Measurements from ENCODE around the gene DIS3L2.

DNA sequence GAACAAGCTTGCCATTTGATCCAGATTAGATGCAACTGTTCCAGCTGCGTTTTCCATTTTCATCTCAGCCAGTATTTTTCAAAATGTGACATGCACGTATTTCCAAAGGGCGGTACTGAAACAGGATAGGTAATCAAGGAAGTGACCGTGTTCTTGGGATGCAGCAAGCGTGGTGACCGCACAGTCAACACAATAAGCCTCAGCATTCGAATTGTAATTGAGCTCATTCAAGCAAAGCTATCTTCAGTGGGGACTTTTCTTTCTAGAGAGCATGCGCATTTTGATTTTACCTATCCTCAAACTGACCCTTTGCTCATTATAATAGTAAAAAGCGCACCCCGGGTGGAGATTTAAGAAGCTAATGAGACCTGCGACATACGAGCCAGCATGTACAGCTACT, 413.7 kb downstream of the DIS3L2 start:
- TF ChIP-seq, protein P1, sequence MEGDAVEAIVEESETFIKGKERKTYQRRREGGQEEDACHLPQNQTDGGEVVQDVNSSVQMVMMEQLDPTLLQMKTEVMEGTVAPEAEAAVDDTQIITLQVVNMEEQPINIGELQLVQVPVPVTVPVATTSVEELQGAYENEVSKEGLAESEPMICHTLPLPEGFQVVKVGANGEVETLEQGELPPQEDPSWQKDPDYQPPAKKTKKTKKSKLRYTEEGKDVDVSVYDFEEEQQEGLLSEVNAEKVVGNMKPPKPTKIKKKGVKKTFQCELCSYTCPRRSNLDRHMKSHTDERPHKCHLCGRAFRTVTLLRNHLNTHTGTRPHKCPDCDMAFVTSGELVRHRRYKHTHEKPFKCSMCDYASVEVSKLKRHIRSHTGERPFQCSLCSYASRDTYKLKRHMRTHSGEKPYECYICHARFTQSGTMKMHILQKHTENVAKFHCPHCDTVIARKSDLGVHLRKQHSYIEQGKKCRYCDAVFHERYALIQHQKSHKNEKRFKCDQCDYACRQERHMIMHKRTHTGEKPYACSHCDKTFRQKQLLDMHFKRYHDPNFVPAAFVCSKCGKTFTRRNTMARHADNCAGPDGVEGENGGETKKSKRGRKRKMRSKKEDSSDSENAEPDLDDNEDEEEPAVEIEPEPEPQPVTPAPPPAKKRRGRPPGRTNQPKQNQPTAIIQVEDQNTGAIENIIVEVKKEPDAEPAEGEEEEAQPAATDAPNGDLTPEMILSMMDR (IDR thresholded peaks at IDR 0.05; ENCODE audit: insufficient read depth, low read depth, low read length) = no peak
- TF ChIP-seq EZH2 (IDR thresholded peaks at IDR 0.05; ENCODE audit: insufficient read depth, low read length) = no peak
